Kidney (tissue), 14 donors: ENCODE results near the gene SPATA9. TPM values are rescaled to one million over a fixed set of nuclear protein-coding genes. Genes with fewer than 3 reads are reported as not detected.

Experiments
- DNase-seq, 5 donors: peaks; one replicate each; pipeline ENCODE4 v3.0.0-alpha.2; 2013 to 2020
- FAIRE-seq: peaks from 2 replicates; lab custom pipeline; 2012; peaks lifted over from hg19 to GRCh38; lab: Jason Lieb, UNC
- H3K27ac ChIP-seq, 2 donors: one replicate each; pipeline ENCODE4 v1.7.0; 2013; ENCODE audit warnings: low read depth in 2 of 2, low read length in 2 of 2, inconsistent platforms in 1 of 2
- H3K27me3 ChIP-seq: one replicate; pipeline ENCODE4 v1.7.1; 2013; ENCODE audit warnings: low read length, inconsistent platforms; ENCODE audit not compliant: control insufficient read depth, insufficient read depth
- H3K36me3 ChIP-seq, 3 donors: one replicate each; pipeline versions ENCODE4 v1.7.0 to v1.7.1; 2013; ENCODE audit warnings: low read length in 3 of 3, control low read depth in 1 of 3, inconsistent platforms in 1 of 3; ENCODE audit not compliant: insufficient read depth in 3 of 3, control insufficient read depth in 2 of 3
- H3K4me1 ChIP-seq, 3 donors: one replicate each; pipeline versions ENCODE4 v1.7.0 to v1.7.1; 2013; ENCODE audit warnings: low read length in 3 of 3, inconsistent platforms in 1 of 3, low read depth in 1 of 3; ENCODE audit not compliant: control insufficient read depth in 2 of 3, insufficient read depth in 2 of 3
- H3K4me3 ChIP-seq, 3 donors: one replicate each; pipeline versions ENCODE4 v1.7.0 to v1.8.1; 2013; ENCODE audit warnings: low read length in 3 of 3, control low read depth in 1 of 3, inconsistent platforms in 1 of 3
- H3K9ac ChIP-seq, 3 donors: one replicate each; pipeline versions ENCODE4 v1.7.0 to v1.7.1; 2013; ENCODE audit warnings: low read length in 3 of 3, control low read depth in 1 of 3, inconsistent platforms in 1 of 3
- H3K9me3 ChIP-seq, 3 donors: one replicate each; pipeline versions ENCODE4 v1.7.0 to v1.7.1; 2013; ENCODE audit warnings: low read length in 3 of 3, control low read depth in 1 of 3, inconsistent platforms in 1 of 3; ENCODE audit not compliant: control insufficient read depth in 2 of 3, insufficient read depth in 1 of 3
- intact Hi-C: fragments of 100-400 bp; cut with DNase I; formaldehyde crosslinking; loops from one replicate; pipeline ENCODE4 v1.11.1; 2022
- polyA plus RNA-seq: library from polyadenylated mRNA; stranded (reverse); fragments of 350-450 nt; fragmentation: Illumina TruSeq; extraction: RNeasy Lipid Tissue Mini Kit (QIAGEN cat#74804); gene quantifications from one replicate; pipeline ENCODE4 v1.2.3, GENCODE V29; 2014; ENCODE audit warnings: low read depth, low replicate concordance; ENCODE audit not compliant: insufficient read depth
- total RNA-seq: library from RNA; stranded (reverse); fragmentation: NEBNext Ultra II Directional; extraction: Animal tissue kit (Norgen Biotek cat#: 25700); gene quantifications from one replicate; pipeline ENCODE4 v1.2.1, GENCODE V29; 2021
- TF ChIP-seq, protein P1 (sequence below): IDR thresholded peaks from 3 replicates; pipeline ENCODE4 v1.5.1; 2012; ENCODE audit warnings: mild to moderate bottlenecking, moderate library complexity, borderline replicate concordance; ENCODE audit not compliant: insufficient read depth; ENCODE audit errors: extremely low read depth
- donor health status: control.
- donor health status: control.
- donor health status: control.
- donor health status: control.
- donor health status: control.
- donor health status: DM: yes; HTN: yes; CAD: no.
- donor health status: Normal renal cell carcinoma (clear cell type).

Gene SPATA9
- total and polyA plus RNA-seq, 2 donors from 2014 or later: 1.0 to 1.1 TPM

- intact Hi-C loops: no loop called here
- H3K27me3 ChIP-seq: no peaks in the 10 kb centered on the region
- H3K36me3 ChIP-seq: no peaks in the 10 kb centered on the region
- H3K9me3 ChIP-seq: no peaks in the 10 kb centered on the region
- no peak overlapping the region for H3K4me3 ChIP-seq
- no peaks in the 10 kb centered on the region for H3K4me1 ChIP-seq
- no peak overlapping the region for H3K27ac ChIP-seq
- TF ChIP-seq, protein P1, sequence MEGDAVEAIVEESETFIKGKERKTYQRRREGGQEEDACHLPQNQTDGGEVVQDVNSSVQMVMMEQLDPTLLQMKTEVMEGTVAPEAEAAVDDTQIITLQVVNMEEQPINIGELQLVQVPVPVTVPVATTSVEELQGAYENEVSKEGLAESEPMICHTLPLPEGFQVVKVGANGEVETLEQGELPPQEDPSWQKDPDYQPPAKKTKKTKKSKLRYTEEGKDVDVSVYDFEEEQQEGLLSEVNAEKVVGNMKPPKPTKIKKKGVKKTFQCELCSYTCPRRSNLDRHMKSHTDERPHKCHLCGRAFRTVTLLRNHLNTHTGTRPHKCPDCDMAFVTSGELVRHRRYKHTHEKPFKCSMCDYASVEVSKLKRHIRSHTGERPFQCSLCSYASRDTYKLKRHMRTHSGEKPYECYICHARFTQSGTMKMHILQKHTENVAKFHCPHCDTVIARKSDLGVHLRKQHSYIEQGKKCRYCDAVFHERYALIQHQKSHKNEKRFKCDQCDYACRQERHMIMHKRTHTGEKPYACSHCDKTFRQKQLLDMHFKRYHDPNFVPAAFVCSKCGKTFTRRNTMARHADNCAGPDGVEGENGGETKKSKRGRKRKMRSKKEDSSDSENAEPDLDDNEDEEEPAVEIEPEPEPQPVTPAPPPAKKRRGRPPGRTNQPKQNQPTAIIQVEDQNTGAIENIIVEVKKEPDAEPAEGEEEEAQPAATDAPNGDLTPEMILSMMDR: no peak
- no peak for DNase-seq
- H3K9ac ChIP-seq: no peak overlapping the region
- FAIRE-seq: peak; percentile 11
Measured at GRCh38 chr5:95654196-95654595, 28.6 kb downstream of the SPATA9 start.

DNA sequence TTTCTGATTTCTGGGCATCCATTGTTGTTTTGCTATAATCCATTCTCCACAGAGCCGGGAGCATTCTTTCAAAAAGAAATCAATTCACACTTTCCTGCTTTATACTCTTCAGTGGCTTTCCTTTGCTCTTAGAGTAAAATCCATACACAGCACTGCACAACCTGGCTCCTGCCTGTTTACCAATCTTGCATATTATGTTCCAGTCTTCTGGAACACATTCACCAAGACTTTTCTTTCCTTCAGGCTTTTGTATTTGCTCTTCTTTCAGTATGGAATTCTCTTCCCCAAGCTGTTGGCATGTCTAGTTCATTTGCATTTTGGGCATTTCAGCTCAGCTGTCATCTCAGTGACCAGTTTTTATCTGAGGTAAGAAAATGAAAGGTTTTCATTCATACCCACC lies 29.9 kb downstream of the SPATA9 start:
- H3K4me1 ChIP-seq: peaks cover 0 to 1% (median 0%) of the 10 kb centered on the region in 3 donors
- FAIRE-seq: no peak
- intact Hi-C loops: no loop called here
- DNase-seq: no peak
- H3K27ac ChIP-seq: no peak overlapping the region
- no peaks in the 10 kb centered on the region for H3K27me3 ChIP-seq
- no peaks in the 10 kb centered on the region for H3K9me3 ChIP-seq
- TF ChIP-seq, protein P1: no peak
- H3K9ac ChIP-seq: no peak overlapping the region
- H3K36me3 ChIP-seq: no peaks in the 10 kb centered on the region
- H3K4me3 ChIP-seq: no peak overlapping the region

DNA sequence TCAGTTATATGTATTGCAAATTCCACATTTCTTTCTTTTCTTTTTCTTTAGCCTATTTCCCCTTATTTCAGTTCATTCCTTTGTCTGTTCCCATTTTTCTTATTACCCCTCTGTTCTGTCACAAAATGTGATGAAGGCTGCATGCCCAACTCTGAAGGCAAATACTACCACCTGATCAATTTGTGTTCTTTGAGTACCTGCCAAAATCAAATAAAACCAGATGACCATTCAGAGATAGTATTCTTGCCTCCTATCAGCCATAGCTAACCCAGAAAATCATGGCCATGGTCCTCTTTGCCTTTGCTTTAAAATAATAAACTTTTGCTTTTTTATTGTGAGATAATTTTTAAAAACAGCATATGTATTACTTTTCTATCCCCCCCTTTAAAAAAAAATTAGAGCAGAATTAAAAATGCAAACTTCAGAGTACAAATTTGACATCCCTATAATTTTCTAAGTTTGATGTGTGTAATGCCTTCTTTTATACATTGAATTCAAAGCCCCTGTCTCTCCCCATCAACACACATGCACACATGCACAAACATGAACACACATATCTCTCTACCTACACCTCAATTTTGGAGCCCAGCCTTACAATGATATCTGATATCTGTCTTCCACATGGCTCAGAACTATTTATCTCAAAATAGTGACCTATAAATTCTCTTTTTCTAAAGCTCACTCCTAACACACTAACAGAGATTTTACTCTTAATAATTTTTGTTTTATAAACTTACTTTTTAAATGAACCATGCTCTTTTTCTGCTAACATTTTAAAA lies 32.8 kb downstream of the SPATA9 start:
- Histone ChIP-seq H3K4me1 (peaks cover 0 to 10% (median 4%) of the 10 kb centered on the region in 3 donors), H3K4me3 (no peak overlapping the region), H3K27me3 (no peaks in the 10 kb centered on the region), H3K36me3 (no peaks in the 10 kb centered on the region), H3K9me3 (no peaks in the 10 kb centered on the region), H3K9ac (no peak overlapping the region), H3K27ac (no peak overlapping the region)
- FAIRE-seq (no peak), DNase-seq (no peak)
- TF ChIP-seq, protein P1: no peak
- intact Hi-C loops: no loop called here

GRCh38 chr5:95649274-95649673 lies 33.5 kb downstream of the SPATA9 start:
- no peaks in the 10 kb centered on the region for H3K36me3 ChIP-seq
- TF ChIP-seq, protein P1: no peak
- no peak overlapping the region for H3K9ac ChIP-seq
- intact Hi-C loops: no loop called here
- FAIRE-seq (no peak), DNase-seq (no peak)
- H3K9me3 ChIP-seq: no peaks in the 10 kb centered on the region
- H3K4me1 ChIP-seq: peaks cover 0 to 10% (median 5%) of the 10 kb centered on the region in 3 donors
- H3K27ac ChIP-seq: no peak overlapping the region
- no peak overlapping the region for H3K4me3 ChIP-seq
- H3K27me3 ChIP-seq: no peaks in the 10 kb centered on the region
